RWPE2 (cell line): ENCODE results near the gene ZNF445.
"Not testable (repeated sequence)": the region's sequence is repeated elsewhere in the genome, so short reads cannot be mapped to it uniquely, and the experiment has no call there.

Experiments
- ATAC-seq: fragments of 200-7000 bp; cut with Tn5 transposase; 3 replicates; pipeline ENCODE4 v1.9.1; 2021; ENCODE audit warnings: low read depth
- DNase-seq: peaks from one replicate; pipeline ENCODE4 v3.0.0-alpha.2; 2020; ENCODE audit warnings: low spot score
- H3K27ac ChIP-seq: fragments of 450-650 bp; 2 replicates; pipeline ENCODE4 v1.5.1; 2017; ENCODE audit warnings: mild to moderate bottlenecking; ENCODE audit not compliant: poor library complexity, severe bottlenecking
- H3K27me3 ChIP-seq: fragments of 250-450 bp; sonication (Bioruptor Pico); 2 replicates; pipeline ENCODE4 v1.5.1; 2021; ENCODE audit warnings: mild to moderate bottlenecking, moderate library complexity; ENCODE audit not compliant: insufficient read depth, poor library complexity, severe bottlenecking
- H3K36me3 ChIP-seq: fragments of 250-450 bp; sonication (Bioruptor Pico); 2 replicates; pipeline ENCODE4 v1.5.1; 2020; ENCODE audit warnings: low read depth, mild to moderate bottlenecking, moderate library complexity
- H3K4me1 ChIP-seq: fragments of 250-450 bp; sonication (Bioruptor Pico); 2 replicates; pipeline ENCODE4 v1.5.1; 2021; ENCODE audit warnings: mild to moderate bottlenecking, moderate library complexity; ENCODE audit not compliant: insufficient read depth, poor library complexity, severe bottlenecking
- H3K4me3 ChIP-seq: fragments of 250-450 bp; sonication (Bioruptor Pico); 2 replicates; pipeline ENCODE4 v1.5.1; 2021; ENCODE audit warnings: mild to moderate bottlenecking, moderate library complexity; ENCODE audit not compliant: severe bottlenecking
- H3K9me3 ChIP-seq: fragments of 250-450 bp; sonication (Bioruptor Pico); 2 replicates; pipeline ENCODE4 v1.5.1; 2021; ENCODE audit warnings: mild to moderate bottlenecking, moderate library complexity; ENCODE audit not compliant: severe bottlenecking
- TF ChIP-seq, protein P1 (sequence below): fragments of 450-650 bp; IDR thresholded peaks from one replicate; pipeline ENCODE4 v1.5.1; 2017; ENCODE audit warnings: mild to moderate bottlenecking, moderate library complexity; ENCODE audit not compliant: poor library complexity, severe bottlenecking

ZNF445 gene

DNA sequence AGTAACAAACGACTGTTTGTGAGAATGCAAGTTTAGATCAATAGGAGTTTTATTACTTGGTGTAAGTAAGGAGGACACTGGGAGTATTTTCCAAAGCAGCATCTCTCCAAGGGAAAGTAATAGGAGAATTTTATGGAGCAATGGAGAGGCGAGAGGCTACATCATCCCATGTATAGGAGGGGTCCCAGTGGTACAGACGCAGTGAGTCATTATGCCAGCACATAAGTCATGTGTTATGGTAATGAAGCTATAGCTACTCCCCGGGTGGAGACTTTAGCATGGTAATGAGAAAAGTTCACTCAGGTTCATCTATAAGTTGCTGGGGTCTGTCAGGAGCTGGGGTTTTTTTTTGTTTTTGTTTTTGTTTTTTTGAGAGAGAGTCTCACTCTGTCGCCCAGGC lies 29.5 kb upstream of the ZNF445 start:
- Histone ChIP-seq H3K27ac (no peak overlapping the region), H3K4me3 (no peak overlapping the region), H3K27me3 (no peaks in the 10 kb centered on the region), H3K4me1 (no peaks in the 10 kb centered on the region), H3K9me3 (peaks cover 14% of the 10 kb centered on the region), H3K36me3 (peaks cover 23% of the 10 kb centered on the region)
- TF ChIP-seq, protein P1, sequence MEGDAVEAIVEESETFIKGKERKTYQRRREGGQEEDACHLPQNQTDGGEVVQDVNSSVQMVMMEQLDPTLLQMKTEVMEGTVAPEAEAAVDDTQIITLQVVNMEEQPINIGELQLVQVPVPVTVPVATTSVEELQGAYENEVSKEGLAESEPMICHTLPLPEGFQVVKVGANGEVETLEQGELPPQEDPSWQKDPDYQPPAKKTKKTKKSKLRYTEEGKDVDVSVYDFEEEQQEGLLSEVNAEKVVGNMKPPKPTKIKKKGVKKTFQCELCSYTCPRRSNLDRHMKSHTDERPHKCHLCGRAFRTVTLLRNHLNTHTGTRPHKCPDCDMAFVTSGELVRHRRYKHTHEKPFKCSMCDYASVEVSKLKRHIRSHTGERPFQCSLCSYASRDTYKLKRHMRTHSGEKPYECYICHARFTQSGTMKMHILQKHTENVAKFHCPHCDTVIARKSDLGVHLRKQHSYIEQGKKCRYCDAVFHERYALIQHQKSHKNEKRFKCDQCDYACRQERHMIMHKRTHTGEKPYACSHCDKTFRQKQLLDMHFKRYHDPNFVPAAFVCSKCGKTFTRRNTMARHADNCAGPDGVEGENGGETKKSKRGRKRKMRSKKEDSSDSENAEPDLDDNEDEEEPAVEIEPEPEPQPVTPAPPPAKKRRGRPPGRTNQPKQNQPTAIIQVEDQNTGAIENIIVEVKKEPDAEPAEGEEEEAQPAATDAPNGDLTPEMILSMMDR, result no peak
- DNase-seq (no peak), ATAC-seq (no peak)

DNA sequence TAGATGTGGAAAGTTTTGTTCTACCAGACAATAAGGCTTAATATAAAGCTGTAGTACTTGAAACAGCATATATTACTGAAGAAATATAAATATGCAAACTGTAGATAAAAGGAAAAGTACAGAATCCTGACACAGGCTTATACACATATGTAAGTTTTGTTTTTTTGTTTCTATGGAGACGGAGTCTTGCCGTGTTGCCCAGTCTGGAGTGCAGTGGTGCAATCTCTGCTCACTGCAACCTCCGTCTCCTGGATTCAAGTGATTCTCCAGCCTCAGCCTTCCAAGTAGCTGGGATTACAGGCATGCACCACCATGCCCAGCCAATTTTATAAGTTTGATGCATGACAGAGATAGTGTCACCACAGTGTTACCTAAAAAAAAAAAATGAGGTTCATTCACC lies 29.1 kb upstream of the ZNF445 start:
- ATAC-seq (no peak), DNase-seq (no peak)
- no peak overlapping the region for H3K27ac ChIP-seq
- TF ChIP-seq, protein P1, result no peak
- H3K27me3 ChIP-seq, result no peaks in the 10 kb centered on the region
- peaks cover 14% of the 10 kb centered on the region for H3K9me3 ChIP-seq
- peaks cover 23% of the 10 kb centered on the region for H3K36me3 ChIP-seq
- no peaks in the 10 kb centered on the region for H3K4me1 ChIP-seq
- no peak overlapping the region for H3K4me3 ChIP-seq

- ATAC-seq, result no peak
Observed at GRCh38 chr3:44504566-44504965, 27.1 kb upstream of the ZNF445 start.

DNA sequence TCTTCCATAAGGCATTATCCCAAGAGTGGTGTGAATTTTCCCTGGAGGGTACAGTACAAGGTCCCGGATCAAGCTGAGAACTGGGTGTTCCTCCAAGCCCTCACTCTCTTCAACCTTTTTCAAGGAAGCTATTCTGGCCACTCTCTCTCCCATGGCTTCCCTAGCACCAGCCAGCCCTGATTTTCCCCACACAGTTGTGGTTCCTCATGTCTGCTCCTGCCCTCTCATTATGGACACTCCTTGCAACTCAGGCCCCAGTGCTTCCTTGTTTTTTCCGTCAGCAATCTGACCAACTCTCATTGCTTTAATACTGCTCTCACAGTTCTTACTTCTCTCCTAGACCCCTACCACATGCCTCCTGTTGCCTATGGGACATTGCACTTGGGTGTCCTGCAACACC lies 25.7 kb upstream of the ZNF445 start:
- H3K4me1 ChIP-seq, ATAC-seq, DNase-seq, H3K27ac ChIP-seq, H3K27me3 ChIP-seq, H3K4me3 ChIP-seq: not testable (repeated sequence)
- H3K36me3 ChIP-seq, result peaks cover 36% of the 10 kb centered on the region
- peaks cover 20% of the 10 kb centered on the region for H3K9me3 ChIP-seq

More at GRCh38 chr3:44504566-44504965, 27.1 kb upstream of the ZNF445 start:
- Histone ChIP-seq H3K27ac (no peak overlapping the region), H3K4me1 (no peaks in the 10 kb centered on the region), H3K9me3 (peaks cover 17% of the 10 kb centered on the region), H3K4me3 (no peak overlapping the region), H3K27me3 (no peaks in the 10 kb centered on the region), H3K36me3 (peaks cover 36% of the 10 kb centered on the region)
- DNase-seq, result no peak
- TF ChIP-seq, protein P1, result no peak

DNA sequence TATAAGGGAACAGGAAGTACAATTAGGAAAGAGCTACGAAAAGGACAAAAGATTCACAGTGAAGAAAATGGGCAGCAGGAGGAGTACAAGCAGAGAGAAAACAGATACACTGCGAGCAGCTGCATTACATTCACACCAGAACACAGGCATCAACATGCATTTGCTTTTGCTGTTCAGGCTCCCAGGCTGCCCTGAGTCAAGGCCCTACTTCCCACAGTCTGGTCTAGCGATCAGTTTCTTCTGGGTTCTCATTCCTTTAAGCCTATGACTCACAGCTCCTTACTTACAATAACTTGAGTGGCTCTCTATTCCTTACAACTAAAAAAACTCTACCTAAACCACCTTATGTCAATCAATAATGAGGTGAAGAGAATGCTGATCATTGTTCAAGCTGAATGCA lies 24.5 kb upstream of the ZNF445 start:
- Histone ChIP-seq H3K9me3 (peaks cover 21% of the 10 kb centered on the region), H3K36me3 (peaks cover 36% of the 10 kb centered on the region)
- DNase-seq, result no peak

DNA sequence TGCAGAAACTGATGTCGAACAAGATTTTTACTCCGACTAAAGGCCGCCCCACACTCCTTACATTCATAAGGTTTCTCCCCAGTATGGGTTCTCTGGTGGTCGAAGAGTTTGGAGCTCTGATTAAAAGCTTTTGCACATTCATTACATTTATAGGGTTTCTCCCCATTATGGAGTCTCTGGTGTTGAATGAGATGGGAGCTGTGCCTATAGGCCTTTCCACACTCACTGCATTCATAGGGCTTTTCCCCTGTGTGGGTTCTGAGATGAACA lies 22.4 kb upstream of the ZNF445 start:
- not testable (repeated sequence) for H3K4me1 ChIP-seq, DNase-seq, H3K27ac ChIP-seq, H3K4me3 ChIP-seq, H3K27me3 ChIP-seq, ATAC-seq
- Histone ChIP-seq H3K36me3 (peaks cover 24% of the 10 kb centered on the region), H3K9me3 (peaks cover 14% of the 10 kb centered on the region)

More for the DNA sequence above, 24.5 kb upstream of the ZNF445 start:
- TF ChIP-seq, protein P1, result no peak
- Histone ChIP-seq H3K4me3 (no peak overlapping the region), H3K27ac (no peak overlapping the region), H3K4me1 (no peaks in the 10 kb centered on the region), H3K27me3 (no peaks in the 10 kb centered on the region)
- ATAC-seq, result no peak
